H1 (cell line): Measurements from ENCODE around the gene RPN2. TPM values are rescaled to one million over a fixed set of nuclear protein-coding genes. Genes with fewer than 3 reads are reported as not detected.

Experiments
- CTCF ChIP-seq, 3 experiments: IDR thresholded peaks; 1 replicate in 2 of 3; 2 replicates in 1 of 3; pipeline versions ENCODE4 v1.5.1 to v1.6.1; 2011; ENCODE audit warnings: low read length in 3 of 3, mild to moderate bottlenecking in 3 of 3, inconsistent platforms in 2 of 3, low read depth in 1 of 3, moderate library complexity in 1 of 3; ENCODE audit not compliant: insufficient read depth in 1 of 3; ENCODE audit errors: control extremely low read depth in 1 of 3
- JUN ChIP-seq: IDR thresholded peaks from 2 replicates; pipeline ENCODE4 v1.6.1; 2011; ENCODE audit warnings: low read depth, mild to moderate bottlenecking, improper control_type of control experiment, low read length
- RAD21 ChIP-seq, 2 experiments: IDR thresholded peaks in 1 of 2; conservative IDR thresholded peaks in 1 of 2; 2 replicates each; pipeline ENCODE4 v1.6.1; 2011; ENCODE audit warnings: low read depth in 2 of 2, low read length in 2 of 2, improper control_type of control experiment in 1 of 2, inconsistent platforms in 1 of 2, mild to moderate bottlenecking in 1 of 2, moderate library complexity in 1 of 2
- SP2 ChIP-seq: IDR thresholded peaks from 2 replicates; pipeline ENCODE4 v1.6.1; 2012; ENCODE audit warnings: mild to moderate bottlenecking, low read length, inconsistent platforms
- polyA plus RNA-seq, 7 experiments: library from polyadenylated mRNA; depleted of rRNA in 3 of 7; stranded (reverse) in 5 of 7; unstranded in 2 of 7; fragments of >200 nt in 5 of 7; fragments of 200-250 nt in 2 of 7; gene quantifications; 1 replicate in 5 of 7; 2 replicates in 1 of 7; 4 replicates in 1 of 7; pipeline versions ENCODE4 v1.2.1 to v1.2.3, GENCODE V29; 2011 to 2013; ENCODE audit warnings: missing spikeins in 2 of 7, mixed read lengths in 2 of 7
- total RNA-seq: library from RNA; stranded (reverse); fragmentation: NEBNext Ultra II Directional; extraction: Animal tissue kit (Norgen Biotek cat#: 25700); gene quantifications from 2 replicates; pipeline ENCODE4 v1.2.1, GENCODE V29; 2021
- TF ChIP-seq, protein P1 (sequence below): IDR thresholded peaks from 2 replicates; pipeline ENCODE4 v1.6.1; 2011; ENCODE audit warnings: low read length, improper control_type of control experiment

Gene RPN2
- total and polyA plus RNA-seq, 2 of the 8 experiments (the other 6 are each of a cell fraction or from before 2014, with no cell fraction given), result 236 to 379 TPM

GRCh38 chr20:37202267-37202943 lies 23.3 kb downstream of the RPN2 start (continued):
- TF ChIP-seq CTCF (IDR thresholded peaks at IDR 0.05; ENCODE audit: control extremely low read depth in 1 of 3, insufficient read depth in 1 of 3, low read depth in 1 of 3, low read length in 3 of 3) (peak; percentile 33 to 61 (median 52); a peak in 3 of 4 replicates), SP2 (no peak), RAD21 (IDR thresholded peaks at IDR 0.05 in 1 of 2, conservative IDR thresholded peaks at IDR 0.05 in 1 of 2; ENCODE audit: low read depth in 2 of 2, low read length in 2 of 2) (peak in 1 of 2 experiments; percentile 42; a peak in 2 of 4 replicates), JUN (no peak)
- TF ChIP-seq, protein P1, sequence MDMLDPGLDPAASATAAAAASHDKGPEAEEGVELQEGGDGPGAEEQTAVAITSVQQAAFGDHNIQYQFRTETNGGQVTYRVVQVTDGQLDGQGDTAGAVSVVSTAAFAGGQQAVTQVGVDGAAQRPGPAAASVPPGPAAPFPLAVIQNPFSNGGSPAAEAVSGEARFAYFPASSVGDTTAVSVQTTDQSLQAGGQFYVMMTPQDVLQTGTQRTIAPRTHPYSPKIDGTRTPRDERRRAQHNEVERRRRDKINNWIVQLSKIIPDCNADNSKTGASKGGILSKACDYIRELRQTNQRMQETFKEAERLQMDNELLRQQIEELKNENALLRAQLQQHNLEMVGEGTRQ, result no peak
